Chondrocyte (in vitro differentiated cells): ENCODE data around the gene ZBTB44. TPM values are rescaled to one million over a fixed set of nuclear protein-coding genes. Genes with fewer than 3 reads are reported as not detected.

Experiments
- DNase-seq: peaks from one replicate; pipeline ENCODE4 v3.0.0; 2021; ENCODE audit warnings: mixed read lengths, low spot score
- H3K27ac Mint-ChIP-seq: one replicate; pipeline ENCODE4 v1.8.0; 2021; ENCODE audit warnings: mild to moderate bottlenecking, moderate library complexity, mixed read lengths; ENCODE audit not compliant: unreplicated experiment
- H3K27me3 Mint-ChIP-seq: 2 replicates; pipeline ENCODE4 v1.8.0; 2021; ENCODE audit warnings: low read depth, mixed read lengths
- H3K36me3 Mint-ChIP-seq: 2 replicates; pipeline ENCODE4 v1.8.0; 2021; ENCODE audit warnings: low read depth, mixed read lengths
- H3K4me1 Mint-ChIP-seq: 2 replicates; pipeline ENCODE4 v1.8.0; 2021; ENCODE audit warnings: low read depth, mild to moderate bottlenecking, mixed read lengths
- H3K4me3 Mint-ChIP-seq: one replicate; pipeline ENCODE4 v1.8.0; 2021; ENCODE audit warnings: mild to moderate bottlenecking, moderate library complexity, mixed read lengths; ENCODE audit not compliant: unreplicated experiment
- H3K9me3 Mint-ChIP-seq: 2 replicates; pipeline ENCODE4 v1.8.0; 2021; ENCODE audit warnings: low read depth, mixed read lengths
- CTCF ChIP-seq: fragments of 200-600 bp; sonication (generic); IDR thresholded peaks from 2 replicates; pipeline ENCODE4 v1.5.0; 2021; ENCODE audit warnings: antibody characterized with exemption, mild to moderate bottlenecking, moderate library complexity
- total RNA-seq: library from RNA; stranded (reverse); gene quantifications from 3 replicates; pipeline ENCODE4 v1.2.1, GENCODE V29; 2021

ZBTB44 gene
- total RNA-seq, 1 donor from 2014 or later, result 21.2 TPM

DNA sequence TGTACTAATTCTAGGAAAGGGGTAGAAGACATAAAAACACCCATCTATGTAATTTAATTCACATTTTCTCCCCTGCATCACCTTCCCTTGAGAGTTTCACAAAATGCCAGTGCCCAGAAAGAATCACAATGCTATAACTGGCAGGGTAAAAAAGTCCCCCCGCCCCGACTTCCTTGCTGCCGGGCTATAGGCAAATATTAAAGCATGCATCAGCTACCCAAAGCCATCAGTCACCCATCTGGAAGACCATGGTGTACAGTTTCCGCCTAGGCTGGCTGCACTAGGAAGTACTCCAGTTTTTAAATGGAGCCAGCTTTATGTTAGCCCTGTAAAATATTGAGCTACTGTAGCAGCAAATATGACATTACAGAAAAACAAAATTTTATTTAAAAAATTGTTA is 87.3 kb downstream of the ZBTB44 start:
- no peak for TF ChIP-seq CTCF
- no peaks in the 10 kb centered on the region for H3K4me1 Mint-ChIP-seq
- peaks cover 8% of the 10 kb centered on the region for H3K36me3 Mint-ChIP-seq
- no peak for DNase-seq
- no peak overlapping the region for H3K27ac Mint-ChIP-seq
- no peaks in the 10 kb centered on the region for H3K27me3 Mint-ChIP-seq
- no peaks in the 10 kb centered on the region for H3K9me3 Mint-ChIP-seq
- H3K4me3 Mint-ChIP-seq, result no peak overlapping the region

- no peak for TF ChIP-seq CTCF
- Mint-ChIP-seq H3K27me3 (no peaks in the 10 kb centered on the region), H3K36me3 (peaks cover 4% of the 10 kb centered on the region), H3K4me3 (no peak overlapping the region), H3K9me3 (no peaks in the 10 kb centered on the region), H3K4me1 (no peaks in the 10 kb centered on the region), H3K27ac (no peak overlapping the region)
- DNase-seq, result no peak
Measured at GRCh38 chr11:130223291-130223971, 91.3 kb downstream of the ZBTB44 start.

DNA sequence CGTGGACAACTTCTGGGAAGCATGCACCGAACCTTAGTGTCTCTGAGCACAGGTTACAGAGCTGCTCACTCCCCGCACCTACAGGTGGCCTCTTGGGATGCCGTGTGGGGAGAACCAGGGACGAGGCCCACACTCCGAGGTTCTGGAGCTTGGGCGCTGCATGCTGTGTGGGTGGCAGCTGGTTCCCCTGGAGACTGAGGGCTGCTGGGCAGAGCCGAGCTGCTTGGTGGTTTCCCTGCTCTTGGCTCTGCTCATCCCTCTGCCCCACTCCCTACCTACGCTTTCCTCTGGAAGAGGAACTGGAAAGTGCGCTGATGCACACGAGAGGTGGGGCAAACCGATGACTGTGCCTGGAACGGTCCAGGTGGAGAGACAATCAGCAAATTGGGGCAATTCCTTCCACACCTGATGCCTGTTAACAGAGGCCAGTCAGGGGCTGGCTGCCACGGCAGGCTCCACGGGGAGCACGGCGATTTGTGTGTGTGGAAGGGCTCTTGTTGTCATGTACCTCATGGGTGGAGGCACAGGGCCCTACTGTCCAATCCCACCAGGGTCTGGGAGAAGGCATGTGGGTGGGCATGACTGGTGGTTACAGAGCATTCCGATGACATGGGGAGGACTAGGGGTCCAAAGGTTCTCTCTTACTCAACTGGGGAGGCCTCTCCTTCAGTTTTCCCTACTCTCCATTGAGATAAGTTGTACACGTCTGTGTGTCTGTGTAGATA is 94.2 kb downstream of the ZBTB44 start:
- no peak overlapping the region for H3K4me3 Mint-ChIP-seq
- no peaks in the 10 kb centered on the region for H3K9me3 Mint-ChIP-seq
- H3K27me3 Mint-ChIP-seq, result peaks cover 21% of the 10 kb centered on the region
- H3K4me1 Mint-ChIP-seq, result no peaks in the 10 kb centered on the region
- no peak for TF ChIP-seq CTCF
- no peak for DNase-seq
- peaks cover 6% of the 10 kb centered on the region for H3K36me3 Mint-ChIP-seq
- no peak overlapping the region for H3K27ac Mint-ChIP-seq

GRCh38 chr11:130219148-130219547 is 95.6 kb downstream of the ZBTB44 start:
- no peak for DNase-seq
- H3K27me3 Mint-ChIP-seq, result peaks cover 30% of the 10 kb centered on the region
- no peak for TF ChIP-seq CTCF
- H3K4me1 Mint-ChIP-seq, result no peaks in the 10 kb centered on the region
- no peak overlapping the region for H3K4me3 Mint-ChIP-seq
- no peak overlapping the region for H3K27ac Mint-ChIP-seq
- peaks cover 5% of the 10 kb centered on the region for H3K36me3 Mint-ChIP-seq
- H3K9me3 Mint-ChIP-seq, result no peaks in the 10 kb centered on the region

DNA sequence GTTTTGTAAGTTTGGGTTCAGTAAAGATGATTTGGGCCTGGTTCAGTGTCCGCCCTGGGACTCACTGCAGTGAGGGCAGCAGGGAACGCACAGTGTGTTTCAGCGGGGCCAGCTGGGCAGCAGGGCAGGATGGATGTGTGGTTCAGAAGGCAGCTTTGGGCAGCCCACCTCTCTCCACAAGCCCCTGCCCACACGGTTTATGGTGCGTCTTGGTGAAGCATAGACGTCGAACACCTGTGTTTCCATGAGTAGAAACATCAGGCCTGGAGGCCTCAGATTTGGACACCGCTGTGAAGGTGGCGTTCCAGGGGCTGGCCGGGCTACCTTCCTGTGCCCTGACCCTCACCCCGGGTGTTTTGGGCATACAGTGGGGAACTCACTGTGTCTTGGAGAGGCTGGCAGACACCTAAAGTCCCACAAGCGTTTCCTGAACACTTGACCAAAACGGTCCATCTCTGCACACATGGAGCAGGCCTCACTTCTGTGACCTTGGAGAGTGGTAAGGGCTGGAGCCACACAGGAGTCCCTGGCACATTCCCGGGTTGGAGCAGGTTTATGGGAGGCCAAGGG is 96.1 kb downstream of the ZBTB44 start:
- Mint-ChIP-seq H3K27ac (no peak overlapping the region), H3K27me3 (peaks cover 33% of the 10 kb centered on the region), H3K9me3 (no peaks in the 10 kb centered on the region), H3K36me3 (peaks cover 5% of the 10 kb centered on the region), H3K4me1 (no peaks in the 10 kb centered on the region), H3K4me3 (no peak overlapping the region)
- no peak for DNase-seq
- TF ChIP-seq CTCF, result no peak
